Activated T-helper 1 cell treated with Interleukin-2 at 50 U/mL for 16 hours (primary cell): ENCODE measurements around the gene ERO1A.

ENCODE experiments used
- DNase-seq: peaks from one replicate; pipeline ENCODE4 v3.0.0-alpha.2; 2020; ENCODE audit warnings: low read depth

The ERO1A gene

GRCh38 chr14:52694761-52695480 is 437 bp downstream of the ERO1A start:
- peak; percentile 45 for DNase-seq

GRCh38 chr14:52693532-52693931 is 1.8 kb downstream of the ERO1A start:
- no peak for DNase-seq

- DNase-seq = no peak
Observed at GRCh38 chr14:52693036-52693435, 2.3 kb downstream of the ERO1A start.

- no peak for DNase-seq
Observed at GRCh38 chr14:52692248-52692962, 3.0 kb downstream of the ERO1A start.

- no peak for DNase-seq
Observed at GRCh38 chr14:52690983-52691760, 4.2 kb downstream of the ERO1A start.

- DNase-seq = no peak
Observed at GRCh38 chr14:52686176-52686575, 9.2 kb downstream of the ERO1A start.

GRCh38 chr14:52683985-52684520 is 11.3 kb downstream of the ERO1A start:
- DNase-seq = no peak

DNA sequence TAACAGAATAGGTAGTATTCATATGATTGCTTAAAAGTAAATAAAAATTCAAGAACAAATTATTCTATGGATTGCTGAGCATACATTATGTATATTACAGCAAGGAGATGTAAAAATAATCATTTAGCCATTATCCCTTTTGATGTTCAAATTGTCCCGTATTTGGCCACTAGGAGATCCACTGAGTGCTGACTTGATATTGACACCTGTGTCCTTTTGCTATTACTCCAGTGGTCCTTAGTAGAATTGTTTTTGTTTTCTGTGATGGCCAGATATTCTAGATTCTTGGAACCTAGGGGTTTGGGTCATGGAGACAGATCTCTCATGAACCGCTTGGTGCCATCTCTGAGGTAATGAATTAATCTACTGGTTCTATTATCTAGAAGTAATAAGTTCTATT is 16.8 kb downstream of the ERO1A start:
- DNase-seq = no peak

GRCh38 chr14:52663850-52664249 is 31.5 kb downstream of the ERO1A start:
- no peak for DNase-seq

DNA sequence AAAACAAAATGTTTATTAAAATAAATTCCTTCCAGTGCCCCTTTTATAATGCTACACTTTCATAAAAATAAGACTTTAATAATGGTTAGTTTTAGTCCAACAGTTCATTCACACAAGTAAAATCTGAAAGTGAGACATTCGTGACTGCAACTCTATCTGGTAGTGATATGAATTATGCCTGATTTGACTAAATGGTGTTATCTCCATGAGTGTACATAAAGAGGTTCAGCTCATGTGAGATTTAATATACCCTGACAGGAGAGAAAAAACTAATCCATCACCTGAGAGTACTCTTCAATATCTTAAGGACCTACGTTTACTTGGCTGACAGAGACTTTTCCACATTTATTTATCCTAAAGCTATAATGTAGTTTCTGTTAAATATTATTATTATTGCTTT is 34.0 kb downstream of the ERO1A start:
- DNase-seq = no peak

DNA sequence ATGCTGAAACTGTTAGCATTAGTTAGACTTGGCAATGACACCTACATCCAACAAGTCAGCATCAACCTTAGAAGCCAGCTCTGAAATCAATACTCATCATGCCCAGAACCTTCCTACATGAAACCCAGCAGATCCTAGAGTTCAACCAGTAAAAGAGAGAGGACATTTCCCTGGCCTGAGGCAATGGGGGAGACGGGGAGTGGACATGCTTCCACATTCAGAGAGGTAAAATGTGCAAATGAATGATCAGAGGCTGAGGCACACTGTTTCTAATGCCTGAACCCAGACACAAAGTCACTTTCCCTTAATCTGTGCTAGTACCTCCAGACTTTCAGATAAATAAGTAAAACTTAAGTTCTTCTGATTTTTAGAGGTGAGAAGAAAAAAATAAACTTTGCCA is 34.5 kb downstream of the ERO1A start:
- DNase-seq = no peak

GRCh38 chr14:52660325-52660724 is 35.0 kb downstream of the ERO1A start:
- DNase-seq = no peak

GRCh38 chr14:52656905-52657304 is 38.5 kb downstream of the ERO1A start:
- DNase-seq = no peak

DNA sequence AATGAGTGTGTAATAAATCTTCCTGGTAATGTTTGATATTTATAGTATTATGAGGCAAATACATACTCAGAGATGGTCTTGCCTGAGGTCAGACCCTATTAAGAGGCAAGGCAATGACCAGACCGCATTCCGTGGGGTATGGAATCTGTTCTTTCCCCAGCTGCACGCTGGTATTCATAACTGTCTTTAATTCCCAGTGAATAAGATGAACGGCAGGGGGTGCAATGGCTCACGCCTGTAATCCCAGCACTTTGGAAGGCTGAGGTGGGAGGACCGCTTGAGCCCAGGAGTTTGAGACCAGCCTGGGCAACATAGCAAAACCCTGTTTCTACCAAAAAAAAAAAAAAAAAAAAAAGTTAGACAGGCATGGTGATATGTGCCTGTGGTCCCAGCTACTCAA is 44.6 kb downstream of the ERO1A start:
- DNase-seq = no peak

- no peak for DNase-seq
Observed at GRCh38 chr14:52649511-52649910, 45.8 kb downstream of the ERO1A start.

DNA sequence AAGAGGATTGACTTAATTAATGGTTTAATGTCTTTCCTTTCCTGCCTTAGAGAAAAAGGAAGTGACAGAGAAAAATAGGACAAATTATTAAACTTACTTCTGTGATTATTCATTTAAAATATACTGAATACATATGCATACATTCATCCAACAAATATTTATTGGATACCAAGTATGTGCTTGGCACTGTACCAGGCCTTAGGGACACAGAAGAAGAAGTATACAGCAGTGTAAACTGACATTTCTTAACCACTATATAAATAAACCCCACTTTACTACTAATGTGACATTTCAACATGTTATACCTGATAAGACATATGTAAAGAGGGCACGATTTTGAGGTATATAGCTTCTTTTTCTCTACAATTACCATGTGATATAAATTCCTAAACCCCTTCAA is 53.6 kb downstream of the ERO1A start:
- no peak for DNase-seq

DNA sequence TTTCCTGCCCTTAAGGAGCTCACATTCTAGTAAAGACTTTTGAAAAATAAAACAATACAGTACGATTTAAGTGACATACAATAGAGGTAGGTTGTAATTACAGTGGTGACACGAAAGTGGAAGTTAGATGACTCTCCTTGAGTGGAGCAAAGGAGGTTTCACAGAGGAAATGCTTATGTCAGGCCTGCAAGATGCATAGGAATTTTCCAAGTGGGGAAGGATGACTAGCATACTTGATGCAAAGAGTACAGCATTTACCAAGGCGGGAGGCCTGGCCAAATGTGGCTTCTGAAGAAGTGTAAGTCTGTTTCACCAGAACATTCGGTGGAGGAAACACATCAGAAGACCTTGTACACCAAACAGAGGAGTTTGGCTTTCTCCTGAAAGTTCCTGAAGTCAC is 55.2 kb downstream of the ERO1A start:
- no peak for DNase-seq

GRCh38 chr14:52619687-52620086 is 75.7 kb downstream of the ERO1A start:
- DNase-seq = no peak

GRCh38 chr14:52618602-52619001 is 76.8 kb downstream of the ERO1A start:
- no peak for DNase-seq

GRCh38 chr14:52610187-52610586 is 85.2 kb downstream of the ERO1A start:
- no peak for DNase-seq

DNA sequence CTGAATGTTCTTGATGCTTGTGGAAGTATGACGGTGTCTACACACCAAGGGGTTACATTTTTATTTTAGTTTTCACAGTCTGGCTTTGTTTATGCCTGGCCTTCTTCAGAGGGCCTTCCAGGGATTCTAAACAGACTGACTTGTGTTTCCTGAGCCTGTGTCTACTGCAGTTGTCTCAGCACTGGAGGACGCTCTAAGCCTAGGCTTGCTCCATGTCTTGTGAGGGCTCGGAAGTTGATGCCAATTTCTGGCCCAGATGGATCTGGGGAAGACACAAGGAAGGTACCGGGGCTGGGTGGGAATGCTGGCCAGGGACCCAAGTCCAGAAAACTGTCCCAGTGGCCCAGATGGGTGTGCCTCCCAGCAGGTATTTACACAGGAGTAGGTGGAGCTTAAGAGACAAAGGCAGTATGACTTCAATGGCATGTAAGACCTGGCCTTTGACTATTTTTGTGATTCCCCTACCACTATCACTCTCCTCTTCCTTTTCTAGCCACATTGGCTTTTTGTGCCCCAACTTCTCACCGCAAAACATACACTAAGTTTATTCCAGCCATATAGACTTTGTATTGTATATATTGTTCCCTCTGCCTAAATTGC is 85.8 kb downstream of the ERO1A start:
- DNase-seq = no peak

DNA sequence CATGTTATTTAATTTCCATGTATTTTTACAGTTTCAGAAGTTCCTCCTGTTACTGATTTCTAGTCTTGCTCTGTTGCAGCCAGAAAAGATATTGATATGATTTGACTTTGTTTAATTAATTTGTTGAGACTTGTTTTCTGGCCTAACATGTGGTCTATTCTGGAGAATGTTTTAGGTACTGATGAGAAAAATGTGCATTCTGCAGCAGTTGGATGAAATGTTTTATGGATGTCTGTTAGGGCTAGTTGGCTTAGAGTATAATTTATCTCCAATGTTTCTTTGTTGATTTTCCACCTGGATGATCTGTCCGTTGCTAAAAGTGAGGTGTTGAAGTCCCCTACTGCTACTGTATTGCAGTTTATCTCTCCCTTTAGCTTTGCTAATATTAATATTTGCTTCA is 88.3 kb downstream of the ERO1A start:
- DNase-seq = no peak
